ENCODE measurements around the gene SEMA5A. TPM values are rescaled to one million over a fixed set of nuclear protein-coding genes. Genes with fewer than 3 reads are reported as not detected.

Gene SEMA5A
- total and polyA plus RNA-seq, 2 of the 8 experiments (the other 6 are each of a cell fraction or from before 2014, with no cell fraction given): 5.3 to 8.9 TPM

DNA sequence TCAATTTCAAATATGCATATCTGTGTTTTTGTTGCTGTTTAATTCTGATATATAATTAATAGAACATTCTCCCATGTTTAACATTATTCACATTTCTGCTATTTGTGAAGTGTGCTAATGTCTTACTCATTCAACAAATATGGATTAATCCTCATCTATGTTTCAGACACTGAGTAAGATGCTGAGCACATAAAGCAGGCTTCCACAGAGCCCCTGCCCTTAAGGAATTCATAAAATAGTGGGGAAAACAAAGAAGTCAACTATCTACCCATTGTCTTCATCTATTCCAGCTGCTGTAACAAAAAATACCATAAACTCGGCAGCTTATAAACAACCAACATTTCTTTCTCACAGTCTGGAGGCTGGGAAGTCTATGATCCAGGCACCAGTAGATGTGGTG lies 333.3 kb downstream of the SEMA5A start:
- Histone ChIP-seq H3K79me1 (ENCODE audit: low read depth, low read length) (no peaks in the 10 kb centered on the region), H2BK12ac (ENCODE audit: low read depth, low read length) (no peak overlapping the region), H2BK120ac (replicated peaks; ENCODE audit: low read depth, low read length) (no peak overlapping the region), H3K14ac (ENCODE audit: insufficient read length) (no peak overlapping the region), H3K79me2 (ENCODE audit: control insufficient read depth in 1 of 2, insufficient read depth in 2 of 2, low read length in 2 of 2) (no peaks in the 10 kb centered on the region), H3K4ac (replicated peaks; ENCODE audit: insufficient read length, low read depth, low read length) (no peak overlapping the region), H2AK5ac (ENCODE audit: low read depth, low read length) (no peak overlapping the region), H3K4me1 (replicated peaks in 1 of 4; ENCODE audit: control insufficient read depth in 3 of 4, insufficient read depth in 4 of 4, low read length in 3 of 4) (no peaks in the 10 kb centered on the region), H3K27me3 (replicated peaks in 1 of 4; ENCODE audit: control insufficient read depth in 3 of 4, extremely low read depth in 1 of 4, insufficient read depth in 3 of 4, low read length in 3 of 4) (no peaks in the 10 kb centered on the region), H3K36me3 (ENCODE audit: control insufficient read depth in 2 of 4, insufficient read depth in 4 of 4, low read length in 3 of 4) (no peaks in the 10 kb centered on the region; a peak in 1 of 8 replicates), H4K8ac (ENCODE audit: extremely low read depth, insufficient read depth, low read length) (no peak overlapping the region), H3K9me3 (ENCODE audit: insufficient read depth in 2 of 2, low read depth in 1 of 2, low read length in 1 of 2) (peaks cover 0 to 3% of the 10 kb centered on the region in 2 experiments; a peak in 1 of 4 replicates), H4K91ac (replicated peaks; ENCODE audit: insufficient read length, low read length) (no peak overlapping the region), H3K23ac (ENCODE audit: insufficient read length) (no peak overlapping the region), H2BK15ac (ENCODE audit: low read length) (no peak overlapping the region), H2AFZ (ENCODE audit: low read length) (no peak overlapping the region), H3K4me3 (ENCODE audit: extremely low read depth in 1 of 4, insufficient read depth in 2 of 4, low read depth in 3 of 4, low read length in 4 of 4) (no peak overlapping the region), H3K4me2 (ENCODE audit: insufficient read depth in 1 of 2, low read depth in 2 of 2, low read length in 2 of 2) (no peak overlapping the region), H4K5ac (ENCODE audit: insufficient read length, low read depth, low read length) (no peak overlapping the region), H4K20me1 (replicated peaks in 1 of 2; ENCODE audit: control insufficient read depth in 1 of 2, insufficient read depth in 2 of 2, low read length in 2 of 2) (no peaks in the 10 kb centered on the region), H3K18ac (ENCODE audit: extremely low read depth, low read length) (no peak overlapping the region), H3K23me2 (ENCODE audit: low read depth, low read length) (no peaks in the 10 kb centered on the region), H3K56ac (replicated peaks; ENCODE audit: insufficient read length, low read depth, low read length) (no peak overlapping the region), H3K9ac (replicated peaks in 1 of 4; ENCODE audit: extremely low read depth in 1 of 4, low read depth in 3 of 4, low read length in 3 of 4) (no peak overlapping the region), H3K27ac (ENCODE audit: low read depth, low read length) (no peak overlapping the region), H2BK20ac (ENCODE audit: low read length) (no peak overlapping the region), H2BK5ac (ENCODE audit: low read depth, low read length) (no peak overlapping the region)
- FAIRE-seq: no peak
- 67% methylated on average over 1 of the region's 1 CpG; no CpG with 5 or more reads in 1 of the 2 experiments for WGBS, 2 experiments (ENCODE audit: extremely low coverage in 1 of 2, insufficient coverage in 1 of 2, insufficient read length in 1 of 2, insufficient replicate concordance in 2 of 2, low coverage in 1 of 2, low lambda C conversion rate in 2 of 2, missing lambda C conversion rate in 1 of 2)
- no peak for TF ChIP-seq CTBP2 (IDR thresholded peaks at IDR 0.05; ENCODE audit: borderline replicate concordance, insufficient read depth, insufficient read length, low read length)
- TF ChIP-seq TBP (IDR thresholded peaks at IDR 0.05; ENCODE audit: low read depth, low read length): no peak
- TF ChIP-seq RBBP5 (IDR thresholded peaks at IDR 0.05; ENCODE audit: borderline replicate concordance, low read depth, low read length): no peak
- TF ChIP-seq KDM1A (IDR thresholded peaks at IDR 0.05; ENCODE audit: borderline replicate concordance, low read length): no peak
- no peak for TF ChIP-seq SP2 (IDR thresholded peaks at IDR 0.05; ENCODE audit: low read length)
- no peak for TF ChIP-seq SIN3A (conservative IDR thresholded peaks at IDR 0.05 in 1 of 2, IDR thresholded peaks at IDR 0.05 in 1 of 2; ENCODE audit: low read depth in 1 of 2, low read length in 2 of 2)
- TF ChIP-seq ASH2L (IDR thresholded peaks at IDR 0.05; ENCODE audit: low read length): no peak
- TF ChIP-seq RXRA (IDR thresholded peaks at IDR 0.05; ENCODE audit: insufficient read depth, low read depth, low read length): no peak
- ChIA-PET POLR2A (ENCODE audit: partially characterized antibody) (no interaction called here), CTCF (ENCODE audit: partially characterized antibody) (interaction anchor here (1.2 kb wide), 1 partner anchor 198 kb away, joined by 3 read pairs; no protein-coding TSS in a partner anchor)
- DNase-seq (ENCODE audit: low read depth in 1 of 2, low spot score in 2 of 2): no peak

All from H1 (cell line).